ENCODE measurements around the gene GGACT. TPM values are rescaled to one million over a fixed set of nuclear protein-coding genes. Genes with fewer than 3 reads are reported as not detected.
"Not testable (repeated sequence)": the region's sequence is repeated elsewhere in the genome, so short reads cannot be mapped to it uniquely, and the experiment has no call there.

Gene GGACT
- 3.8 TPM for total RNA-seq

GRCh38 chr13:100588331-100589177 lies at the start of gene GGACT:
GGACT (minus strand) TSS chr13:100588789; CDS start chr13:100532591, 56,198 bp downstream.
- DNase-seq (ENCODE audit: low read depth in 2 of 3, low spot score in 2 of 3), result peak; percentile 76 to 83 (median 82)

DNA sequence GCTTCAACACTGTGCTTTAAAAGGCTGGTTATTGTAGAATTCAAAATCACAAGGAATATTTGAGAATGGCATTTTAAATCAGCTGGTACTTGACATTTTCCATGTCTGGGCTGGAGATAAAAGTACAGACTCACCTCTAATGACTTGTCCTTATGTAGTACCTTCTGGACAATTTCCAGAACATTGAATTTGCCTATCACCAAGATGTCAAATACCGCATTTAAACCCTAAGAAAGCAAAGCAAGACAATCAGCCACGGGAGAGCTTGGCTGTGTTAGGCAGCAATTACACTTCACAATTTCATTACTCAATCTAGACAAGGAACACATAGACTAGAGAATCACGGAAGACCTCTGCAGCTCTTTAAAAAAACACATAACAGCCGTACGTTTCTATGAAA lies 49.2 kb upstream of the GGACT start:
- no peak for DNase-seq (ENCODE audit: low read depth in 2 of 3, low spot score in 2 of 3)

DNA sequence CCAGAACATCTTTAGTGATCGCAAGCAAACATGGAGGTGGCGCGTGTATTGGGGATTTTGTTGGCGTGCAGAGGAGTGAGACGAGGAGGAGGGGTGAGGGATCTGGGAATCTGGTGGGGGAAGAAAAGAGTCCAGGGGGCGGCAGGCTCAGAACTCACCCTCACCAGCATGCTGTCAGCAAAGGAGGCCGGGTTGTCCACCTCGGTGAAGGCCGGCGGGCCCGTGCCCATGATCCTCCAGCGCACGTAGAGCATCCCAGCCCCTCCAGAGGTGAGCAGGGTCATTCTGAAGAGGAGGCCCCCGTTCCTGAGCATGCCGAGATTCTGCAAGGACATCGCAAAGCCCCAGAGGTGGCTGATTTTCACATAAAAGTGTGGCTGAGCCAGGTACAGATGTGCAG lies 48.8 kb upstream of the GGACT start:
- no peak for DNase-seq (ENCODE audit: low read depth in 2 of 3, low spot score in 2 of 3)

- no peak for DNase-seq (ENCODE audit: low read depth in 2 of 3, low spot score in 2 of 3)
Observed at GRCh38 chr13:100636441-100636840, 47.9 kb upstream of the GGACT start.

GRCh38 chr13:100636004-100636403 lies 47.4 kb upstream of the GGACT start:
- DNase-seq (ENCODE audit: low read depth in 2 of 3, low spot score in 2 of 3), result no peak

- DNase-seq (ENCODE audit: low read depth in 2 of 3, low spot score in 2 of 3), result no peak
Observed at GRCh38 chr13:100634696-100635095, 46.1 kb upstream of the GGACT start.

DNA sequence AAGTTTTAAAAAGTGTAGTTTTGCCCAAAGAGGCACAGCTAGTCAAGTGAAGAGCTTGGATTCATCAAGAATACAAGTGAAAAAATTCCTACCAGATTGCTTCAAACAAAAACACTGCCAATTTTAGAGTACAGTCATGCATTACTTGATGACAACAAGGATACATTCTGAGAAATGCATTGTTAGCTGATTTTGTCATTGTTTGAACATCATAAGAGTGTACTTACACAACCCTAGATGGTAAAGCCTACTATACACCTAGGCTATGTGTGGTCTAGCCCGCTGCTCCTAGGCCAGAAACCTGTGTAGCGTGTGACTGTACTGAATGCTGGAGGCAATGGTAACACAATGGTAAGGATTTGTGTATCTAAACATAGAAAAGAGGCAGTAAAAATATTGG lies 44.9 kb upstream of the GGACT start:
- no peak for DNase-seq (ENCODE audit: low read depth in 2 of 3, low spot score in 2 of 3)

DNA sequence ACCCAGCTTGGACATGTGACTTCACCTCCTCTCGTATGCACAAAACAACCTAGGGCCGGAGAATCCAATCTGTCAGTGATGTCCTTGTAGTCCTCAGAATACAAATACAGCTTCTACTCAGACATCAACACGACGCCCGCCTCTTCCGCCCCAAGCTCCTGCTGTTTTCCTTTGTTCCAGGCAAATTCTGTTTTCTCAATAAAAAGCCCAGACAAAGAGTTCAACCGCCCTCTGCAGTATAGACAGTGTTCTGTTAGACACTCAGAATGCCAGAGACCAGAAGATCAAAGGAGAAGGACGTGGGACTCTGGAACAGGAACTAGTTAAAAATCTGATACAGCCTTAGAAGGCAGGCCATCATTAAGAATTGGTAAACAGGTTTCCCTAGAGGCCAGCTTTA lies 42.0 kb upstream of the GGACT start:
- DNase-seq (ENCODE audit: low read depth in 2 of 3, low spot score in 2 of 3), result no peak

GRCh38 chr13:100627120-100627519 lies 38.5 kb upstream of the GGACT start:
- DNase-seq (ENCODE audit: low read depth in 2 of 3, low spot score in 2 of 3), result no peak

DNA sequence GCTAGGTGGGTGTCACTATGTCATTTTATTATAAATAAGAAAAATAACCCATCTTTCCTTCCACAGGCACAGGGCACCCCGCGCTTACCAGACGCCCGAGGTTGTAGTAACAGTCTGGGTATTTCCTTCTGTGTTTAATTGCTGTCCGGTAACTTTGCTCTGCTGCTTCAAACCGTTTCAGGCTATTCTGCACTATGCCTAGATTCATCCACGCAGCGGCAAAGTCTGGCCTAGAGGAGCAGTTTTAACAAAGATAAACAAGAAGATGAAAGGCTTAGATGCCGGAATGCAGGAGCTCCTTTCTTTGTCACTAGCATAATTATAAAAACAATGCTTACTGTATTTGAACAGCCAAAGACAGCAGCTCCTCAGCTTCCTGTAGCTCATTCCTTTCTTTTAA lies 36.9 kb upstream of the GGACT start:
- DNase-seq (ENCODE audit: low read depth in 2 of 3, low spot score in 2 of 3), result no peak

GRCh38 chr13:100620792-100621191 lies 32.2 kb upstream of the GGACT start:
- DNase-seq (ENCODE audit: low read depth in 2 of 3, low spot score in 2 of 3), result no peak

GRCh38 chr13:100619940-100620339 lies 31.4 kb upstream of the GGACT start:
- DNase-seq (ENCODE audit: low read depth in 2 of 3, low spot score in 2 of 3), result no peak

- DNase-seq (ENCODE audit: low read depth in 2 of 3, low spot score in 2 of 3), result not testable (repeated sequence)
Observed at GRCh38 chr13:100618897-100619296, 30.3 kb upstream of the GGACT start.

- no peak for DNase-seq (ENCODE audit: low read depth in 2 of 3, low spot score in 2 of 3)
Observed at GRCh38 chr13:100613031-100613430, 24.4 kb upstream of the GGACT start.

DNA sequence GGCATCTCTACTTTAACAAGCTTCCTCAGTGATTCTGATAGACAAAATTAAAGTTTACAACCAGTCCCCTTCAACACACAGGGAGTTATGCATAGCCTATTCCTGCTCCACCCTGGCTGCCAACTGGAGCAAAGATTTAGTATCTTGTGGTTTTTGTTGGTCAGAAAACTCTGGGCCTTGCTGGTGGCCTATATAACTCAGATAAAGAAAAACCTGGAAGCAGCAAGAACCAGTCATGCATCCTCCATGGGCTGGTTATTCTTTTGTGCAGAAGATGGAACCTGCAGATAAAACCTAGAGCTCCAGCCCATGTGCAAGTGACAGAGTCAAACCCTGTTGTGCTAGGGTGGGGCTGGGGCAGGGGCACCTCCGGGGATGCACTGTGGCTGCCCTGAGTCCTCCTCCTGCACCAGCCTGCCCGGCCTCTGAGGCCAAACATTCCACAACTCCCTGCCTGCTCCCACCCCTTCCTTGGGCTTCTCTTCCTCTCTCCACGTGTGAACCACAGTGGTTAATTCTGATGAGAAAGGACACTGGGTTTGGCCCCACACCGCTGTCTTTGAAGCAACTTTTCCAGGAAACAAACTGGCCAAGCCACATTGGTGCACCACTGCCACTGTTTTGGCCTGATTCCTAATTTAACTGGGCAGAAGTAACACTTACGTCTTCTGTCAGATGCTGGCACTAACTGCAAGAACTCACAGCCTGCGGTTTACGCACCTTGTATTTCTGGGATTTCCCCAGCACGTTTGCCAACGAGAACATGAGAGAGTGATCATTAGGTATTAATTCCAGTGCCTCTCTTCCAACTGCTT lies 23.3 kb upstream of the GGACT start:
- peak in 1 of 3 donors; percentile 55 for DNase-seq (ENCODE audit: low read depth in 2 of 3, low spot score in 2 of 3)

DNA sequence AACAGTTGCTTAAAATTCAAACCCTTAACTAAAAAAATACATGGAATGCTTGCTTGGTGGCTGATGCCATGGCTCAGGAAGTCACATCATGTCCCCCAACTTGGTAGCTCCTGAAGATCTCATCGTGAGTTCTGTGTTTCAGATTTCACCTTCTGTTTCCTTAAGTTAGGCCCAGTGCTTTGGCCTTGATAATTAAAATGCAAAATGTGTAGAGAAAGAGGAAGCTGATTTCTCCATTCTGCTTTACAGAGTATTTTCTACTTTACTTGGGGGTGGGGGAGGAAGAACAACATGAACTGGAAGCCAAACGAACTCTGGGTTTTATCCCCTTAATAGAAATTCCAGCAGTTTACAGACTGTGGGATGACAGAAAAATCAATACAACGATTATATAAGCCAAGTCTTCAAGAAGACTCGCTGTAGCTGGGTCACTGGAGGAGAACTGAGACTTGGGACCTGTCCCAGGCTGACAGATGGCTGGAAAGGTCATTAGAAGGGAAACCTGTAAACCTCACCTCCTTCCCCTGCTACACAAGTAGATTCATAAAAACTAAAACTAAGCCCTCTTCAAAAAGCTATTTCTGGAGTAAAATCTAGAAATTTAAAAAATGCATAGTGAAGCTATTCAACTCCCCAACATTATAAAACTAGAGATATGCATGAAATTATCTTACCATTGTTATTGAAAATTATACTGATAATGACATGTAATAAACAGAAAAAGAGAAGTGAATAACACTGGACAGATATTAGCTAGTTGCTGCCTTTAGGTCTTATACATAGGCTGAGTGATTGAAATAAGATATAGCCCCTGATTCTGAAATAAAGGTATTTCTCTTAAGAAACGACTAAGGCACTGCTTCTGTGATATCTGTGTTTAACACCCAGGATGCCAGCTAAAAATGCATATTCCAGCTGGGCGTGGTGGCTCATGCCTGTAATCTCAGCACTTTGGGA lies 22.1 kb upstream of the GGACT start:
- peak in 1 of 3 donors; percentile 87 for DNase-seq (ENCODE audit: low read depth in 2 of 3, low spot score in 2 of 3)

DNA sequence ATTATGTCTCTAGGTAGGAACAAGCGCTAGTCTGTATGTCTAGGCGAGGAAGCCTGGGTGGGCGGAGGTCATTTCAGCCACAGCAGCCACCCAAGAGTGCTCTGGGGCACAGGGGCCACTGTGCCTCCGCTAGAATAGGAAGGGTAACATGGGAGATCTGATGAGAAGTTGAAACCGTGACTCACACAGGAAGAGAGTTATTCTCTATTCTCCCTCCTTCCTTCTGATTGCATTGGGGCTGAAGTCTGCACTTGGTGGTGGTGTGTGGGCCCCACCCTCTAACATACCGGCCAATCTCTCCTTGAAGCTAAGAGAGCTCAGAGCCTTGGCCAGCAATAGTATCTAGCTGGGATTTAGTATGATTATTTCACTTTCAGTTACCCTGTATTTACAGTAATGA lies 20.3 kb upstream of the GGACT start:
- DNase-seq (ENCODE audit: low read depth in 2 of 3, low spot score in 2 of 3), result peak in 1 of 3 donors; percentile 42

DNA sequence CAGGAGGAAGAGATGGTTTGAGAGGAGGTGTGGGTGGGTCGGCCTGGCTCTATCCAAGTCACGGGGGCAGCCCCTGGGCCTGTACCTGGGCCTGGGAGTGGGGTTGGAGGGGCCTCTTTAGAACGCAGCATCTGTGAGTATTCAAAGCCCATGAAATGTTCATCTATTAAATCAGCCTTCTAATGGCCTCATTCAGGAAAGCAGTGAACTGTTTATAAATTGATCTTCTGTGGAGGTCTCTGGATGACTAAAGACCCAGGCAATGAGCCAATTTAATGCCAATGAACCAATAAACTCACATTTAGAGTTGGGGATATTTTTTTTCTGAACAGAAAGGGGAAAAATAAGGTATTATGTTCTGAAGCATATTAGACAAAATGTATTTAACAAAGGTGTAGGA lies 19.9 kb upstream of the GGACT start:
- DNase-seq (ENCODE audit: low read depth in 2 of 3, low spot score in 2 of 3), result no peak

DNA sequence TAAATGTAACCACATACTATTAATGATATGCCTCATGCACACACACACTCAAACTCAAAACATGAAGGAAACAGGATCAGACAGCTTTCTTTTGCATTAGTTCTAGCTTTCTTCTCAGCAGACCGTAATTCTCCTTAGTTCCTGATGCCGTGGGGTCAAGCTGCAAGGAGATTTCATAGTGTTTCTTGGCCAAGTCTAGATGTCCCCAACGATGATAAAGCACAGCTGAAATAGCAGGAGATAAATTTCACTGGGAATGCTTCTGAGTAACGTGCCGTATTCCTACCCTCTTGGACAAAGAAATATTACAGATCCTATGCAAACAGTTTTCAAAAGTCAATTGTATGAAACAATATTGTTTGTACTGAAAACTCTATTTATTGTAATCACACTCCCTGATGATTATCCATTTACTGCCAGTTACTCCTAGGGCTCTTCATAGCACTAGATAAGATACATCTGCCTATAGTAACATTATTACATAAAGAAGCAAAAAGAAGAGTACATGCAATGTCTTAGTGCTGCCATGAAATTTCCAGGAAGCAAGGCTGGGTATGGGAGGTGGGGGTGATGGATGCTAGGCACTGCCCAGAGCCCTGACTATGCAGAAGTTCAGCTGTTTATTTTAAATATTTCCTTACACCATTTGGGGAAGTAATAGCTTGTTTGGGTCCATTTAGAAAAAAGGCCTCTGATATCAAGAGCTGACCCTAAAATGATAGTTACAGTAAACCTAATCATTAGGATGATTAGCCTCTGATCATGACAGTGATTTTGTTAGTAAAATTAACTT lies 16.5 kb upstream of the GGACT start:
- DNase-seq (ENCODE audit: low read depth in 2 of 3, low spot score in 2 of 3), result no peak
